ENCODE measurements around the gene TCP11X2.

DNA sequence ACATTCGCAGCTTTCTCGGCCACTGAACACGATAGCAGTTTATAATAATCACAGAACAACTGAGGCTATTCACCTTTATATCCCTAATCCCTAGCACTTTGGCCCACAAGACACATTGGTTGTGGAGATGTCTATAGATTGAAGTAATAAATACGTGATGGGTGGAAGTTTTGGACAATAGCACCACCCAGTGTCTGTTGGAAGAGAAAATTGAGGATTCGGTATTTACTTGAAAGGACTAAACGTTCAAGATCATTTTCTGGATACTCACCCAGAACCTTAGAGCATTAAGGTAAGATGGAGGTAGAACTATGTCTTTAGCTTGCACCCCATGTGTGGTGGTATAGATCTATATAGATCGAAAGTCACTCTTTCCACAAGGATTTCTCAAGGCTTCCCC lies 45.7 kb upstream of the TCP11X2 start:
- no peak for TF ChIP-seq POLR2A (IDR thresholded peaks at IDR 0.05; ENCODE audit: low read depth, low read length)
- no peak for TF ChIP-seq POLR2AphosphoS5 (IDR thresholded peaks at IDR 0.05; ENCODE audit: low read depth, low read length)

Measured in GM12892 (cell line).